Measurements from ENCODE around the gene PAM. TPM values are rescaled to one million over a fixed set of nuclear protein-coding genes. Genes with fewer than 3 reads are reported as not detected.

Gene PAM
- total RNA-seq, 2 donors from 2014 or later, result 76.8 to 171 TPM

- Histone ChIP-seq H3K4me1 (replicated peaks) (no peaks in the 10 kb centered on the region), H3K27ac (no peak overlapping the region), H3K4me3 (no peak overlapping the region), H3K27me3 (replicated peaks; ENCODE audit: insufficient read depth) (no peaks in the 10 kb centered on the region), H3K9me3 (no peaks in the 10 kb centered on the region), H3K36me3 (no peaks in the 10 kb centered on the region)
- 68% methylated on average over 2 of the region's 2 CpGs for WGBS
- intact Hi-C loops (cut with DNase I), result no loop called here
- DNase-seq (ENCODE audit: low spot score), result no peak
- no peak for TF ChIP-seq POLR2AphosphoS5 (IDR thresholded peaks at IDR 0.05)
- TF ChIP-seq CTCF (IDR thresholded peaks at IDR 0.05), result no peak
- no peak for TF ChIP-seq POLR2A (IDR thresholded peaks at IDR 0.05)
Observed at GRCh38 chr5:103027267-103027666, 272.2 kb downstream of the PAM start.

GRCh38 chr5:103031607-103032006, 276.5 kb downstream of the PAM start:
- Histone ChIP-seq H3K9me3 (no peaks in the 10 kb centered on the region), H3K4me1 (replicated peaks) (no peaks in the 10 kb centered on the region), H3K27me3 (replicated peaks; ENCODE audit: insufficient read depth) (no peaks in the 10 kb centered on the region), H3K4me3 (no peak overlapping the region), H3K27ac (no peak overlapping the region), H3K36me3 (no peaks in the 10 kb centered on the region)
- intact Hi-C loops (cut with DNase I), result no loop called here
- no peak for DNase-seq (ENCODE audit: low spot score)
- TF ChIP-seq POLR2A (IDR thresholded peaks at IDR 0.05) (no peak), CTCF (IDR thresholded peaks at IDR 0.05) (no peak), POLR2AphosphoS5 (IDR thresholded peaks at IDR 0.05) (no peak)

GRCh38 chr5:103033696-103034095, 278.6 kb downstream of the PAM start:
- intact Hi-C loops (cut with DNase I), result no loop called here
- H3K27me3 ChIP-seq (replicated peaks; ENCODE audit: insufficient read depth), result no peaks in the 10 kb centered on the region
- TF ChIP-seq POLR2AphosphoS5 (IDR thresholded peaks at IDR 0.05) (no peak), POLR2A (IDR thresholded peaks at IDR 0.05) (no peak), CTCF (IDR thresholded peaks at IDR 0.05) (no peak)
- WGBS, result 95% methylated on average over 5 of the region's 6 CpGs
- no peak overlapping the region for H3K27ac ChIP-seq
- DNase-seq (ENCODE audit: low spot score), result no peak
- no peaks in the 10 kb centered on the region for H3K4me1 ChIP-seq (replicated peaks)
- no peaks in the 10 kb centered on the region for H3K36me3 ChIP-seq
- no peak overlapping the region for H3K4me3 ChIP-seq
- H3K9me3 ChIP-seq, result no peaks in the 10 kb centered on the region

GRCh38 chr5:103034662-103035392, 279.7 kb downstream of the PAM start:
- WGBS, result 98% methylated on average over 8 of the region's 8 CpGs
- no peak for TF ChIP-seq POLR2AphosphoS5 (IDR thresholded peaks at IDR 0.05)
- no peak for TF ChIP-seq POLR2A (IDR thresholded peaks at IDR 0.05)
- TF ChIP-seq CTCF (IDR thresholded peaks at IDR 0.05), result no peak
- intact Hi-C loops (cut with DNase I), result no loop called here

GRCh38 chr5:103035701-103036100, 280.6 kb downstream of the PAM start:
- H3K27me3 ChIP-seq (replicated peaks; ENCODE audit: insufficient read depth), result no peaks in the 10 kb centered on the region
- H3K27ac ChIP-seq, result no peak overlapping the region
- H3K4me1 ChIP-seq (replicated peaks), result no peaks in the 10 kb centered on the region
- TF ChIP-seq POLR2A (IDR thresholded peaks at IDR 0.05) (no peak), CTCF (IDR thresholded peaks at IDR 0.05) (no peak), POLR2AphosphoS5 (IDR thresholded peaks at IDR 0.05) (no peak)
- 47% methylated on average over 2 of the region's 2 CpGs for WGBS
- no peaks in the 10 kb centered on the region for H3K9me3 ChIP-seq
- no peaks in the 10 kb centered on the region for H3K36me3 ChIP-seq
- H3K4me3 ChIP-seq, result no peak overlapping the region
- DNase-seq (ENCODE audit: low spot score), result no peak
- intact Hi-C loops (cut with DNase I), result no loop called here

More at GRCh38 chr5:103034662-103035392, 279.7 kb downstream of the PAM start:
- DNase-seq (ENCODE audit: low spot score), result no peak
- Histone ChIP-seq H3K27ac (no peak overlapping the region), H3K4me1 (replicated peaks) (no peaks in the 10 kb centered on the region), H3K4me3 (no peak overlapping the region), H3K36me3 (no peaks in the 10 kb centered on the region), H3K9me3 (no peaks in the 10 kb centered on the region), H3K27me3 (replicated peaks; ENCODE audit: insufficient read depth) (no peaks in the 10 kb centered on the region)

Data from prostate gland (tissue), 2 donors.